ENCODE measurements around the gene RILPL2.
"Not testable (repeated sequence)": the region's sequence is repeated elsewhere in the genome, so short reads cannot be mapped to it uniquely, and the experiment has no call there.

- not testable (repeated sequence) for TF ChIP-seq CTCF (IDR thresholded peaks at IDR 0.05; ENCODE audit: low read length); EZH2 (optimal IDR thresholded peaks at IDR 0.05; ENCODE audit: low read depth, low read length)
Observed at GRCh38 chr12:123371667-123372368, 64.7 kb downstream of the RILPL2 start.
